Spleen (tissue), 11 donors: ENCODE data around the gene ALDH1A2. TPM values are rescaled to one million over a fixed set of nuclear protein-coding genes. Genes with fewer than 3 reads are reported as not detected.
"Not testable (repeated sequence)": the region's sequence is repeated elsewhere in the genome, so short reads cannot be mapped to it uniquely, and the experiment has no call there.

Source experiments
- DNase-seq: peaks from one replicate; pipeline ENCODE4 v3.0.0-alpha.2; 2020
- H3K27ac ChIP-seq, 8 donors: fragments of 200-600 bp; sonication (generic) in 7 of 8; 1 replicate in 4 of 8; 2 replicates in 4 of 8; pipeline versions ENCODE4 v1.5.0 to v1.8.0; 2016 to 2021; ENCODE audit warnings: inconsistent platforms in 4 of 8, mild to moderate bottlenecking in 4 of 8, moderate library complexity in 1 of 8
- H3K27me3 ChIP-seq, 7 donors: fragments of 200-600 bp; sonication (generic) in 6 of 7; replicated peaks in 1 of 7; 1 replicate in 4 of 7; 2 replicates in 3 of 7; pipeline versions ENCODE4 v1.5.0 to v1.8.0; 2016 to 2021; ENCODE audit warnings: inconsistent platforms in 3 of 7, mild to moderate bottlenecking in 1 of 7
- H3K36me3 ChIP-seq, 6 donors: fragments of 200-600 bp; sonication (generic) in 5 of 6; 1 replicate in 4 of 6; 2 replicates in 2 of 6; pipeline versions ENCODE4 v1.5.0 to v1.8.0; 2016 to 2021; ENCODE audit warnings: inconsistent platforms in 2 of 6
- H3K4me1 ChIP-seq, 6 donors: fragments of 200-600 bp; sonication (generic) in 5 of 6; 1 replicate in 3 of 6; 2 replicates in 3 of 6; pipeline versions ENCODE4 v1.5.0 to v1.8.0; 2016 to 2021; ENCODE audit warnings: inconsistent platforms in 3 of 6
- H3K4me3 ChIP-seq, 8 donors: fragments of 200-600 bp; sonication (generic) in 7 of 8; 1 replicate in 4 of 8; 2 replicates in 4 of 8; pipeline versions ENCODE4 v1.5.0 to v1.8.0; 2016 to 2021; ENCODE audit warnings: inconsistent platforms in 4 of 8, mild to moderate bottlenecking in 4 of 8, moderate library complexity in 2 of 8
- H3K9me3 ChIP-seq, 8 donors: fragments of 200-600 bp; sonication (generic) in 7 of 8; 1 replicate in 4 of 8; 2 replicates in 4 of 8; pipeline versions ENCODE4 v1.5.0 to v1.8.0; 2016 to 2021; ENCODE audit warnings: inconsistent platforms in 4 of 8
- CTCF ChIP-seq, 11 experiments: fragments of 200-600 bp in 7 of 11; fragments of 450-650 bp in 4 of 11; sonication (generic) in 4 of 11; IDR thresholded peaks in 8 of 11; conservative IDR thresholded peaks in 3 of 11; 1 replicate in 7 of 11; 2 replicates in 4 of 11; pipeline versions ENCODE4 v1.4.0 to v1.8.0; 2016 to 2021; ENCODE audit warnings: antibody characterized with exemption in 11 of 11, inconsistent platforms in 4 of 11, mild to moderate bottlenecking in 1 of 11
- POLR2A ChIP-seq, 3 donors: fragments of 450-650 bp; IDR thresholded peaks; one replicate each; pipeline ENCODE4 v1.5.1; 2017; ENCODE audit warnings: antibody characterized with exemption in 3 of 3, mild to moderate bottlenecking in 1 of 3
- POLR2AphosphoS5 ChIP-seq, 3 donors: sonication (generic); formaldehyde crosslinking; IDR thresholded peaks; one replicate each; pipeline ENCODE4 v1.5.1; 2017; ENCODE audit warnings: antibody characterized with exemption in 3 of 3
- WGBS, 5 donors: extraction: QIAGEN DNeasy Blood & Tissue Kit in 3 of 5; methylation state at CpG; one replicate each; pipeline versions ENCODE4 v1.1.5 to v1.1.7; 2013 to 2018; 5-methylcytosine and 5-hydroxymethylcytosine counted together
- intact Hi-C: fragments of 100-400 bp; cut with DNase I; formaldehyde crosslinking; loops from one replicate; pipeline ENCODE4 v1.15.0; 2023; ENCODE audit warnings: low total_unique reads
- polyA plus RNA-seq, 3 donors: library from polyadenylated mRNA; stranded (reverse); fragments of 200-250 nt; gene quantifications; one replicate each; pipeline ENCODE4 v1.2.1, GENCODE V29; 2013
- total RNA-seq, 7 donors: library from RNA; depleted of rRNA in 3 of 7; stranded (reverse); fragments of >200 nt in 3 of 7; fragmentation: NEBNext Ultra II Directional in 4 of 7; extraction: Animal tissue kit (Norgen Biotek cat#: 25700) in 4 of 7; gene quantifications; one replicate each; pipeline versions ENCODE4 v1.1.0 to v1.2.1, GENCODE V29; 2016 to 2021
- donor health status: healthy with polysubstance abuse.
- donor health status: DM: no; HTN: no; CAD: no; lungs with moderate emphysema.
- donor health status: DM: no; HTN: no; CAD: no.
- donor health status: Bipolar disorder and iron deficiency.
- donor health status: healthy.
- donor health status: DM: no; HTN: no; CAD: no.
- donor health status: DM: yes; HTN: yes; CAD: no.

ALDH1A2 gene
- total and polyA plus RNA-seq, 10 donors = 0.26 to 20.3 (median 4.8) TPM

GRCh38 chr15:58002338-58003126, 63.0 kb downstream of the ALDH1A2 start:
- Histone ChIP-seq H3K27ac (no peak overlapping the region), H3K27me3 (peaks cover 0 to 6% (median 0%) of the 10 kb centered on the region in 7 donors), H3K4me1 (no peaks in the 10 kb centered on the region), H3K4me3 (no peak overlapping the region), H3K36me3 (no peaks in the 10 kb centered on the region), H3K9me3 (peaks cover 0 to 14% (median 7%) of the 10 kb centered on the region in 8 donors)
- TF ChIP-seq POLR2A (IDR thresholded peaks at IDR 0.05) = no peak
- TF ChIP-seq CTCF (IDR thresholded peaks at IDR 0.05 in 8 of 11, conservative IDR thresholded peaks at IDR 0.05 in 3 of 11) = no peak
- no peak for TF ChIP-seq POLR2AphosphoS5 (IDR thresholded peaks at IDR 0.05)
- WGBS, 5 donors = 76 to 81% (median 78%) methylated on average over 6 of the region's 6 CpGs
- intact Hi-C loops = no loop called here
- no peak for DNase-seq

- WGBS, 5 donors = 70 to 88% (median 80%) methylated on average over 2 of the region's 2 CpGs
- H3K36me3 ChIP-seq, H3K4me1 ChIP-seq, H3K27ac ChIP-seq, H3K27me3 ChIP-seq, intact Hi-C loops, DNase-seq, H3K4me3 ChIP-seq, H3K9me3 ChIP-seq: not testable (repeated sequence)
Observed at GRCh38 chr15:57999699-58000098, 65.8 kb downstream of the ALDH1A2 start.

GRCh38 chr15:57996561-57996960, 69.0 kb downstream of the ALDH1A2 start:
- WGBS, 5 donors = 90 to 95% (median 93%) methylated on average over 1 of the region's 1 CpG
- Histone ChIP-seq H3K4me3 (no peak overlapping the region), H3K27ac (no peak overlapping the region), H3K36me3 (no peaks in the 10 kb centered on the region), H3K27me3 (peaks cover 0 to 6% (median 0%) of the 10 kb centered on the region in 7 donors), H3K4me1 (no peaks in the 10 kb centered on the region), H3K9me3 (no peaks in the 10 kb centered on the region)
- TF ChIP-seq POLR2AphosphoS5 (IDR thresholded peaks at IDR 0.05) (no peak), CTCF (IDR thresholded peaks at IDR 0.05 in 8 of 11, conservative IDR thresholded peaks at IDR 0.05 in 3 of 11) (no peak), POLR2A (IDR thresholded peaks at IDR 0.05) (no peak)
- intact Hi-C loops = no loop called here
- DNase-seq = no peak

GRCh38 chr15:57994221-57995049, 71.1 kb downstream of the ALDH1A2 start:
- Histone ChIP-seq H3K27ac (no peak overlapping the region), H3K4me1 (no peaks in the 10 kb centered on the region), H3K36me3 (no peaks in the 10 kb centered on the region), H3K4me3 (no peak overlapping the region), H3K9me3 (no peaks in the 10 kb centered on the region), H3K27me3 (no peaks in the 10 kb centered on the region)
- DNase-seq = no peak
- WGBS, 5 donors = 79 to 96% (median 90%) methylated on average over 3 of the region's 3 CpGs
- TF ChIP-seq POLR2AphosphoS5 (IDR thresholded peaks at IDR 0.05) = no peak
- no peak for TF ChIP-seq POLR2A (IDR thresholded peaks at IDR 0.05)
- no peak for TF ChIP-seq CTCF (IDR thresholded peaks at IDR 0.05 in 8 of 11, conservative IDR thresholded peaks at IDR 0.05 in 3 of 11)
- intact Hi-C loops = no loop called here
